GM12891 (cell line): Measurements from ENCODE around the gene MICAL3.
A peak's percentile ranks its signal among the peaks of the same experiment; 100 is the strongest.

Experiments
- DNase-seq: peaks from one replicate; pipeline ENCODE4 v3.0.0; 2011; ENCODE audit warnings: low spot score; ENCODE audit not compliant: insufficient read length
- FAIRE-seq: peaks from 2 replicates; lab custom pipeline; 2011; peaks lifted over from hg19 to GRCh38; lab: Jason Lieb, UNC
- PAX5 ChIP-seq: IDR thresholded peaks from 2 replicates; pipeline ENCODE4 v1.6.1; 2011; ENCODE audit warnings: low read length, moderate library complexity, mild to moderate bottlenecking; ENCODE audit not compliant: insufficient read depth, severe bottlenecking
- POLR2A ChIP-seq: IDR thresholded peaks from 2 replicates; pipeline ENCODE4 v1.6.1; 2011; ENCODE audit warnings: low read depth, low read length, control low read depth
- POLR2AphosphoS5 ChIP-seq: IDR thresholded peaks from 2 replicates; pipeline ENCODE4 v1.6.1; 2011; ENCODE audit warnings: low read depth, low read length, control low read depth
- POU2F2 ChIP-seq: IDR thresholded peaks from 2 replicates; pipeline ENCODE4 v1.6.1; 2011; ENCODE audit warnings: low read depth, mild to moderate bottlenecking, control low read depth, low read length, moderate library complexity
- SPI1 ChIP-seq: IDR thresholded peaks from 2 replicates; pipeline ENCODE4 v1.6.1; 2011; ENCODE audit warnings: low read depth, low read length, control low read depth
- TAF1 ChIP-seq: IDR thresholded peaks from 2 replicates; pipeline ENCODE4 v1.6.1; 2011; ENCODE audit warnings: low read depth, low read length, control low read depth

MICAL3 gene

GRCh38 chr22:17833489-17833888 lies 190.9 kb downstream of the MICAL3 start:
- no peak for FAIRE-seq
- DNase-seq: no peak

GRCh38 chr22:17832665-17833064 lies 191.7 kb downstream of the MICAL3 start:
- FAIRE-seq (no peak), DNase-seq (no peak)
- no peak for TF ChIP-seq PAX5
- no peak for TF ChIP-seq SPI1
- TF ChIP-seq POLR2A: no peak
- no peak for TF ChIP-seq POU2F2
- TF ChIP-seq POLR2AphosphoS5: no peak
- no peak for TF ChIP-seq TAF1

More at GRCh38 chr22:17833489-17833888, 190.9 kb downstream of the MICAL3 start:
- TF ChIP-seq PAX5 (no peak), SPI1 (no peak), POLR2AphosphoS5 (no peak), POLR2A (no peak), TAF1 (no peak), POU2F2 (no peak)

- DNase-seq: no peak
Observed at GRCh38 chr22:17831501-17832251, 192.7 kb downstream of the MICAL3 start.

GRCh38 chr22:17830043-17830961 lies 194.1 kb downstream of the MICAL3 start:
- FAIRE-seq (peak; percentile 99), DNase-seq (peak; percentile 85)
- TF ChIP-seq POU2F2: peak; percentile 51; the same call in 1 of the 2 replicates
- TF ChIP-seq POLR2A: no peak

More at GRCh38 chr22:17831501-17832251, 192.7 kb downstream of the MICAL3 start:
- TF ChIP-seq SPI1 (no peak), POU2F2 (no peak), POLR2AphosphoS5 (no peak), PAX5 (no peak), TAF1 (no peak)
- no peak for FAIRE-seq

- DNase-seq (no peak), FAIRE-seq (no peak)
- TF ChIP-seq PAX5 (no peak), POLR2A (no peak), POU2F2 (no peak), POLR2AphosphoS5 (no peak), SPI1 (no peak), TAF1 (no peak)
Observed at GRCh38 chr22:17829695-17830042, 194.7 kb downstream of the MICAL3 start.

GRCh38 chr22:17828502-17829080 lies 195.8 kb downstream of the MICAL3 start:
- TF ChIP-seq SPI1 (no peak), POU2F2 (no peak)
- FAIRE-seq (no peak), DNase-seq (no peak)

- FAIRE-seq (no peak), DNase-seq (no peak)
- no peak for TF ChIP-seq POLR2AphosphoS5
- TF ChIP-seq PAX5: no peak
- no peak for TF ChIP-seq POLR2A
- no peak for TF ChIP-seq POU2F2
- no peak for TF ChIP-seq SPI1
- TF ChIP-seq TAF1: no peak
Observed at GRCh38 chr22:17827466-17827865, 196.9 kb downstream of the MICAL3 start.

- no peak for DNase-seq
- TF ChIP-seq POLR2AphosphoS5: no peak
- no peak for TF ChIP-seq TAF1
- TF ChIP-seq POU2F2: no peak
- no peak for TF ChIP-seq POLR2A
- TF ChIP-seq PAX5: no peak
- TF ChIP-seq SPI1: no peak
- FAIRE-seq: no peak
Observed at GRCh38 chr22:17825876-17826550, 198.3 kb downstream of the MICAL3 start.

- DNase-seq (no peak), FAIRE-seq (no peak)
- TF ChIP-seq POU2F2: no peak
- TF ChIP-seq SPI1: no peak
- TF ChIP-seq TAF1: no peak
- no peak for TF ChIP-seq POLR2A
- no peak for TF ChIP-seq POLR2AphosphoS5
- no peak for TF ChIP-seq PAX5
Observed at GRCh38 chr22:17824457-17824856, 199.9 kb downstream of the MICAL3 start.
